Articular chondrocyte of knee joint (primary cell): ENCODE measurements around the gene SLPI. TPM values are rescaled to one million over a fixed set of nuclear protein-coding genes. Genes with fewer than 3 reads are reported as not detected.

Source experiments
- total RNA-seq: library from RNA; depleted of rRNA; stranded (reverse); fragments of >200 nt; gene quantifications from 2 replicates; pipeline ENCODE4 v1.2.3, GENCODE V29; 2012

SLPI gene, protein sequence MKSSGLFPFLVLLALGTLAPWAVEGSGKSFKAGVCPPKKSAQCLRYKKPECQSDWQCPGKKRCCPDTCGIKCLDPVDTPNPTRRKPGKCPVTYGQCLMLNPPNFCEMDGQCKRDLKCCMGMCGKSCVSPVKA
- total RNA-seq: 11.7 and 12.4 TPM in 2 replicates

DNA sequence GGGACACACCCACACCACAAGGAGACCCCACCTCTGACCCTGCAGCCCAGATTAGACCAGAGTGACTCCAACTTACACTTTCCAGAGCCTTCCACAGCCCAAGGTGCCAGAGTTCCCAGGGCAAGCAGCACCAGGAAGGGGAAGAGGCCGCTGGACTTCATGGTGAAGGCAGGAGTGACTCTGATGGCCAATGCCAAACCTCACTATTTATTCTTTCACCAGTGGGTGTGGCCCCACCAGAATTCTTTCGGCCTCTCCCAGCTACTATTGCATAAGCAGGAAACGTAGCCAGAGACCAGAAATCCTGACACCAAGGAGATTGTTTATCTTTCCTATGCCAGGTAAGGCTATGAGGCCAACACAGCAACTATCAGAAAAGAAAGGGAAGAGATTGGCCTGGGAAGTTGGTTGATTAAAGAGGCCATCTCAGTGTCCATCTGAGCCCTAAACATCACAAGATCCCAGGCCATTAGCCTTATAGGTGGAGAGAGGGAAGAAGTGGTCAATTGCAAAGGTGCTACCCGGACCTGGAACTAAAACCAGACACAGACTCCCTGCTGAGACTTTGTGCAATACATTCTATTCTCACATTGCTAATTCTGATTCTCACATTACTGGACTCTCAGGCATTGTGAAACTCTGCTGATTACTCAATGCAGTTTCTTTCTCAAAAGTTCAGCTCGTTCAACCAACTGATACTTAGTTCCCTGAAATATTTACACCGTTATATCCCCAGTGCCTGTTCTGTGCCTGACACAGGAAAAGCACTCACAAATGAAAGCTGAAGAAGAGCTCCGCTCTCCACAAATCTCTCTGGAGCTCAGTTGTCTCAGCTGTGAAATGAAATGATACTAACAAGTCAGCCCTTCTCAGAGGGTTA is at the start of gene SLPI:
Gene SLPI (minus strand): TSS at position 182 of the 880 bp plus-strand sequence. CDS start 21 bp downstream, at position 161.

DNA sequence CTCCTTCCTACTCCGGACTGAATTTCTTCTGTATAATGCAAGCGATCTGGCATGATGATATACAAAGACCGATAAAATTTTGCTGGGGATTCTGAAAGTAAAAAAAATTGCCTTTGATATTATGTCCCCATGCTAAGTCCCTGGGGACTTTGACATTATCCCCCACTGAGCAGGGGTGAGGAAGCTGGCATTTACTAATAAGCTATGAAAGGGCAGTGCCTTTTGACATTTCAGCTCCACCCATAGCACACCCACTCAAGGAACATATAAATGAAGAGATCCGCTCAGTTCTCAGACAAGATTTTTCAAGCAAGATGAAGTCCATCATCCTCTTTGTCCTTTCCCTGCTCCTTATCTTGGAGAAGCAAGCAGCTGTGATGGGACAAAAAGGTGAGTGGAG is 33.3 kb downstream of the SLPI start, which contains the start of gene SEMG2:
Gene SEMG2 (plus strand): TSS at position 298 of the 400 bp plus-strand sequence. CDS start 17 bp downstream, at position 315.

DNA sequence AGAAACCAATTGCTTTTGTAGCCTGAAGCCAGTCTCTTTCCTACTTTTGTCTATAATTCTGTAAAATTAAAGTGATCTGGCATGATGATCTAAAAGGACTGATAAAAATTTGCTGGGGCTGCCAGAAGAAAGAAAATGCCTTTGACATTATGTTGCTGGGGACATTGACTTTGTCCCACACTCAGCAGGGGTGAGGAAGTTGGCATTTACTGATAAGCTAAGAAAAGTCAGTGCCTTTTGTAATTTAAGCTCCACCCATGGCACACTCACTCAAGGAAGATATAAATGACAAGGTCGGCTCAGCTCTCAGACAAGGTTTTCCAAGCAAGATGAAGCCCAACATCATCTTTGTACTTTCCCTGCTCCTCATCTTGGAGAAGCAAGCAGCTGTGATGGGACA is 47.6 kb downstream of the SLPI start, which contains the start of gene SEMG1:
Gene SEMG1 (plus strand): TSS at position 309 of the 400 bp plus-strand sequence. CDS start 21 bp downstream, at position 330.

Other genes with a start within 250 kb of the SLPI start
- not detected in 2 replicates for gene KCNS1, start 153.4 kb downstream of the SLPI start, total RNA-seq
- not detected in 2 replicates for gene WFDC5, start 139.4 kb downstream of the SLPI start, total RNA-seq
- not detected in 2 replicates for gene WFDC12, start 130.1 kb downstream of the SLPI start, total RNA-seq
- gene PI3, start 79.7 kb downstream of the SLPI start, total RNA-seq: 0.32 TPM in 1 of 2 replicates, not detected in the other
- not detected in 2 replicates for gene SEMG1, start 47.5 kb downstream of the SLPI start, total RNA-seq
- gene SEMG2, start 33.2 kb downstream of the SLPI start, total RNA-seq: not detected in 2 replicates
- not detected in 2 replicates for gene RBPJL, start 52.3 kb upstream of the SLPI start, total RNA-seq
- gene MATN4, start 53.7 kb upstream of the SLPI start, total RNA-seq: not detected in 2 replicates
- 353 and 389 TPM in 2 replicates for gene SDC4, start 93.9 kb upstream of the SLPI start, total RNA-seq
- 25.7 and 34.5 TPM in 2 replicates for gene SYS1, start 108.6 kb upstream of the SLPI start, total RNA-seq
- not detected in 2 replicates for gene TP53TG5, start 123.8 kb upstream of the SLPI start, total RNA-seq
- 4.1 and 4.5 TPM in 2 replicates for gene DBNDD2, start 153.7 kb upstream of the SLPI start, total RNA-seq
- 46.9 and 52.1 TPM in 2 replicates for gene PIGT, start 161.6 kb upstream of the SLPI start, total RNA-seq
- gene WFDC2, start 215.2 kb upstream of the SLPI start, total RNA-seq: 0.22 and 0.65 TPM in 2 replicates